HCT116 (cell line): ENCODE results near the gene CIROP. TPM values are rescaled to one million over a fixed set of nuclear protein-coding genes. Genes with fewer than 3 reads are reported as not detected.

Experiments
- ATAC-seq: fragments of 200-7000 bp; cut with Tn5 transposase; 2 replicates; pipeline ENCODE4 v1.9.1; 2020; ENCODE audit warnings: mild to moderate bottlenecking, moderate library complexity
- Bru-seq: library from RNA; stranded (reverse); fragments of 400-500 nt; gene quantifications from one replicate; lab custom pipeline; 2021; lab: Mats Ljungman, UMichigan
- BruChase-seq, 2 experiments: library from RNA; stranded (reverse); fragments of 400-500 nt; gene quantifications; one replicate each; lab custom pipeline; 2021; lab: Mats Ljungman, UMichigan
- BruUV-seq: library from RNA; stranded (reverse); fragments of 400-500 nt; replicated peaks from 2 replicates; lab custom pipeline; 2021; lab: Mats Ljungman, UMichigan
- CTCF ChIA-PET: fragments of 300-600 bp; sonication (Branson Sonifier 250); formaldehyde crosslinking; loops from one replicate; lab custom pipeline; 2021; ENCODE audit warnings: antibody characterized with exemption; lab: Charles Lee
- POLR2A ChIA-PET: fragments of 300-600, 350-600 bp; sonication (Branson Sonifier 250); formaldehyde crosslinking; loops from one replicate; lab custom pipeline; 2021; ENCODE audit warnings: antibody characterized with exemption; lab: Charles Lee
- RAD21 ChIA-PET, 2 experiments: fragments of 300-600 bp; sonication (Branson Sonifier 250); formaldehyde crosslinking; loops; one replicate each; lab custom pipeline; 2023; ENCODE audit warnings: low total read pairs in 2 of 2; ENCODE audit not compliant: uncharacterized antibody in 2 of 2, unreplicated experiment in 2 of 2, low non-redundant PET in 1 of 2; lab: Charles Lee
- DNase-seq: peaks from one replicate; pipeline ENCODE4 v3.0.0-alpha.2; 2010; ENCODE audit warnings: low read depth, low spot score
- H2AFZ ChIP-seq: fragments of 200-600 bp; shearing (Covaris generic), sonication (generic); 2 replicates; pipeline ENCODE4 v1.6.1; 2017; ENCODE audit warnings: low read depth, mixed run types, mixed read lengths, antibody characterized with exemption, low read length; ENCODE audit not compliant: poor library complexity, severe bottlenecking
- H3K27ac ChIP-seq: 2 replicates; pipeline ENCODE4 v1.5.1; 2012; ENCODE audit warnings: low read depth, low read length
- H3K27me3 ChIP-seq: fragments of 200-600 bp; sonication (generic); 2 replicates; pipeline ENCODE4 v1.6.1; 2016; ENCODE audit warnings: mixed run types, low read length, mixed read lengths; ENCODE audit not compliant: insufficient read depth
- H3K36me3 ChIP-seq, 2 experiments: fragments of 200-500 bp in 1 of 2; fragments of 200-600 bp in 1 of 2; sonication (Bioruptor generic) in 1 of 2; sonication (generic) in 1 of 2; 2 replicates each; pipeline versions ENCODE4 v1.5.1 to v1.6.1; 2014 to 2016; ENCODE audit warnings: low read length in 2 of 2, inconsistent platforms in 1 of 2, mixed read lengths in 1 of 2, mixed run types in 1 of 2; ENCODE audit not compliant: insufficient read depth in 2 of 2, control insufficient read depth in 1 of 2
- H3K4me1 ChIP-seq, 2 experiments: fragments of 200-600 bp in 1 of 2; sonication (generic) in 1 of 2; 2 replicates each; pipeline versions ENCODE4 v1.5.1 to v1.6.1; 2012 to 2017; ENCODE audit warnings: low read length in 2 of 2, inconsistent platforms in 1 of 2, mild to moderate bottlenecking in 1 of 2, mixed read lengths in 1 of 2, mixed run types in 1 of 2, moderate library complexity in 1 of 2; ENCODE audit not compliant: insufficient read depth in 2 of 2, control insufficient read depth in 1 of 2
- H3K4me2 ChIP-seq: fragments of 200-600 bp; sonication (generic); 2 replicates; pipeline ENCODE4 v1.6.1; 2017; ENCODE audit warnings: mixed run types, low read length, mixed read lengths
- H3K4me3 ChIP-seq, 2 experiments: fragments of 200-600 bp in 1 of 2; sonication (generic) in 1 of 2; replicated peaks in 1 of 2; 2 replicates each; pipeline ENCODE4 v1.5.1; 2011 to 2016; ENCODE audit warnings: low read length in 2 of 2, control low read depth in 1 of 2, low read depth in 1 of 2, mild to moderate bottlenecking in 1 of 2, mixed read lengths in 1 of 2, mixed run types in 1 of 2
- H3K79me2 ChIP-seq: fragments of 200-600 bp; sonication (generic); 2 replicates; pipeline ENCODE4 v1.6.1; 2017; ENCODE audit warnings: mild to moderate bottlenecking, mixed run types, low read length, moderate library complexity, mixed read lengths; ENCODE audit not compliant: insufficient read depth
- H3K9ac ChIP-seq: fragments of 200-600 bp; sonication (generic); 2 replicates; pipeline ENCODE4 v1.6.1; 2016; ENCODE audit warnings: low read length, mixed read lengths
- H3K9me2 ChIP-seq: fragments of 200-600 bp; sonication (generic), shearing (Covaris generic); 2 replicates; pipeline ENCODE4 v1.6.1; 2017; ENCODE audit warnings: mixed run types, mild to moderate bottlenecking, moderate library complexity; ENCODE audit not compliant: insufficient read depth
- H3K9me3 ChIP-seq, 2 experiments: fragments of 200-500 bp in 1 of 2; fragments of 200-600 bp in 1 of 2; sonication (Bioruptor generic) in 1 of 2; sonication (generic) in 1 of 2; 2 replicates each; pipeline ENCODE4 v1.6.1; 2014 to 2017; ENCODE audit warnings: low read length in 2 of 2, mixed read lengths in 2 of 2, inconsistent platforms in 1 of 2, low read depth in 1 of 2, mild to moderate bottlenecking in 1 of 2, mixed run types in 1 of 2, moderate library complexity in 1 of 2; ENCODE audit not compliant: control insufficient read depth in 1 of 2, insufficient read depth in 1 of 2
- H4K20me1 ChIP-seq: fragments of 200-600 bp; sonication (generic), shearing (Covaris generic); 2 replicates; pipeline ENCODE4 v1.6.1; 2017; ENCODE audit warnings: mixed run types, mild to moderate bottlenecking, moderate library complexity; ENCODE audit not compliant: insufficient read depth
- CBX3 ChIP-seq: IDR thresholded peaks from 2 replicates; pipeline ENCODE4 v1.6.1; 2012; ENCODE audit warnings: low read depth
- CEBPB ChIP-seq: IDR thresholded peaks from 2 replicates; pipeline ENCODE4 v1.6.1; 2012; ENCODE audit warnings: low read depth
- EZH2 ChIP-seq: fragments of 200-600 bp; sonication (generic); IDR thresholded peaks from 2 replicates; pipeline ENCODE4 v1.6.1; 2017; ENCODE audit warnings: antibody characterized with exemption, mixed run types
- JUND ChIP-seq: IDR thresholded peaks from 2 replicates; pipeline ENCODE4 v1.6.1; 2012
- MAX ChIP-seq: IDR thresholded peaks from 2 replicates; pipeline ENCODE4 v1.6.1; 2012
- SRF ChIP-seq: IDR thresholded peaks from 2 replicates; pipeline ENCODE4 v1.6.1; 2012; ENCODE audit warnings: low read depth
- TCF7L2 ChIP-seq: IDR thresholded peaks from 2 replicates; pipeline ENCODE4 v1.7.0; 2011; ENCODE audit warnings: borderline replicate concordance, inconsistent platforms; ENCODE audit not compliant: insufficient read depth, insufficient read length; ENCODE audit errors: extremely low read depth
- YY1 ChIP-seq: IDR thresholded peaks from 2 replicates; pipeline ENCODE4 v1.6.1; 2011; ENCODE audit warnings: low read length, low read depth, moderate library complexity, mild to moderate bottlenecking; ENCODE audit not compliant: insufficient replicate concordance; ENCODE audit errors: extremely low read depth
- ZBTB33 ChIP-seq: IDR thresholded peaks from 2 replicates; pipeline ENCODE4 v1.6.1; 2011; ENCODE audit warnings: mild to moderate bottlenecking, low read length, moderate library complexity; ENCODE audit not compliant: insufficient replicate concordance; ENCODE audit errors: extremely low read depth
- ZFX ChIP-seq: fragments of 450-650 bp; IDR thresholded peaks from 2 replicates; pipeline ENCODE4 v1.6.1; 2017
- ZNF274 ChIP-seq: fragments of 200-500 bp; sonication (Bioruptor generic); IDR thresholded peaks from 2 replicates; pipeline ENCODE4 v1.6.1; 2014; ENCODE audit warnings: mild to moderate bottlenecking, low read depth, low read length, inconsistent platforms
- intact Hi-C: fragments of 100-400 bp; cut with micrococcal nuclease; formaldehyde crosslinking; loops from 2 replicates; pipeline ENCODE4 v1.10.0; 2022
- long read RNA-seq: library from polyadenylated mRNA; unstranded; transcript quantifications from one replicate; pipeline ENCODE4 v2.0.0, GENCODE V29; 2021; ENCODE audit not compliant: unreplicated experiment
- polyA plus RNA-seq: library from polyadenylated mRNA; unstranded; fragments of >200 nt; gene quantifications from 2 replicates; pipeline ENCODE4 v1.2.1, GENCODE V29; 2012; ENCODE audit warnings: missing spikeins
- total RNA-seq: library from RNA; stranded (reverse); gene quantifications from one replicate; pipeline ENCODE4 v1.2.1, GENCODE V29; 2021; ENCODE audit not compliant: unreplicated experiment
- TF ChIP-seq, protein P1 (sequence below), 3 experiments: fragments of 200-600 bp in 1 of 3; sonication (generic) in 1 of 3; IDR thresholded peaks in 2 of 3; conservative IDR thresholded peaks in 1 of 3; 2 replicates each; pipeline ENCODE4 v1.5.1; 2012 to 2017; ENCODE audit warnings: low read depth in 2 of 3, low read length in 2 of 3, antibody characterized with exemption in 1 of 3, borderline replicate concordance in 1 of 3, control low read depth in 1 of 3, mild to moderate bottlenecking in 1 of 3, mixed read lengths in 1 of 3, mixed run types in 1 of 3, moderate library complexity in 1 of 3; ENCODE audit not compliant: insufficient read depth in 1 of 3
- TF ChIP-seq, protein P2 (sequence below): IDR thresholded peaks from 2 replicates; pipeline ENCODE4 v1.6.1; 2012

The CIROP gene
- total RNA-seq (not detected), Bru-seq, nascent RNA (not detected), BruChase-seq, experiment 1, labeled RNA remaining after a 6-hour chase (not detected), BruChase-seq, experiment 2, labeled RNA remaining after a 2-hour chase (not detected)
- not detected in 2 replicates for polyA plus RNA-seq
- long read RNA-seq: 0 reads

DNA sequence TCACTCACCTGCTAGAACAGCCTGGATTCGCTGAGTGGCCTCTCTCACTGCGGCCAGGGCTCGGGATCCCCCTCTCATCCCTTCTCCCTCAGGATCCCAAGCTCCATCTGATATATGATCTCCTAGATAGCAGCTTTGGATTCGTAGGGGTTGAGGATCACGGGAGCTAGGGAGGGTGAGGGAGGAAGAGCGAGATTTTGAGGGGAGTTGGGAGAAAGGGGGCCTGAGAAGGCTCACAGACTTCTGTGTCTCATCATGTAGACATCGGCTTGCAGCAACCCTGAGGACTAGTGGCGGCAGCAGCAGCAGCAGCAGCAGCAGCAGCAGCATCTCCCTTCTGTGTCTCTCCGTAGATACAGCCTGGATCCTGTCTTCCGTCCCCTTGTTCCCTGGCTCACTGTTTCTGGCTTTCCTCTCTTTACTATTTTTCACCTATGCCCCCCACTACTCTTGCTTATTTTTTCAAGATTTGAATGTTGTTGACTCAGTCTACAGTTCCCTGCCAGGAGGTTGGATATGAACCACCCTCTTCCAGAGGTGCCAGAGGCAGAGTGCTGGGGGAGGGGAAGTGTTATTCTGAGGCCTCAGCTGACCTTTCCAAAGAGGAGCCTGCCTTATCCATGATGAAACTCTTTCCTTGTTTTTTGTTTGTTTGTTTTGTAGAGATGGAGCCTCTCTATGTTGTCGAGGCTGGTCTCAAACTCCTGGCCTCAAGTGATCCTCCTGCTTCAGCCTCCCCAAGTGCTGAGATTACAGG lies at the start of gene CIROP:
Gene CIROP, minus strand, starts transcription at position 399 of the 757 bp plus-strand sequence. Its CDS starts 69 bp downstream, at position 330.
- H3K27me3 ChIP-seq: no peaks in the 10 kb centered on the region; the same call in 1 of the 2 replicates
- no peak within 1 kb of the TSS for H3K4me3 ChIP-seq
- no peaks in the 10 kb centered on the region for H3K9me2 ChIP-seq
- H3K27ac ChIP-seq: no peak within 1 kb of the TSS
- CTCF ChIA-PET: interaction anchor here (0.9 to 1.1 kb wide), 2 partner anchors 15 to 36 kb away, joined by 3 read pairs; no protein-coding TSS in a partner anchor
- BruUV-seq: no TSS peak
- H3K79me2 ChIP-seq: no peaks in the 10 kb centered on the region
- no peaks in the 10 kb centered on the region for H4K20me1 ChIP-seq
- RAD21 ChIA-PET: no interaction called here
- intact Hi-C loops: no loop called here
- POLR2A ChIA-PET: interaction anchor here (1.5 kb wide), 1 partner anchor 10 kb away, joined by 7 read pairs; the partner anchor contains the start of genes ACIN1 and C14orf119
- no peaks in the 10 kb centered on the region for H3K4me1 ChIP-seq
- DNase-seq: no peak
- no peak for ATAC-seq
- TF ChIP-seq TCF7L2 (no peak), CEBPB (no peak), SRF (no peak), EZH2 (no peak), CBX3 (no peak), ZFX (no peak), ZBTB33 (no peak), JUND (no peak), ZNF274 (no peak), YY1 (no peak), MAX (no peak)
- TF ChIP-seq, protein P1, sequence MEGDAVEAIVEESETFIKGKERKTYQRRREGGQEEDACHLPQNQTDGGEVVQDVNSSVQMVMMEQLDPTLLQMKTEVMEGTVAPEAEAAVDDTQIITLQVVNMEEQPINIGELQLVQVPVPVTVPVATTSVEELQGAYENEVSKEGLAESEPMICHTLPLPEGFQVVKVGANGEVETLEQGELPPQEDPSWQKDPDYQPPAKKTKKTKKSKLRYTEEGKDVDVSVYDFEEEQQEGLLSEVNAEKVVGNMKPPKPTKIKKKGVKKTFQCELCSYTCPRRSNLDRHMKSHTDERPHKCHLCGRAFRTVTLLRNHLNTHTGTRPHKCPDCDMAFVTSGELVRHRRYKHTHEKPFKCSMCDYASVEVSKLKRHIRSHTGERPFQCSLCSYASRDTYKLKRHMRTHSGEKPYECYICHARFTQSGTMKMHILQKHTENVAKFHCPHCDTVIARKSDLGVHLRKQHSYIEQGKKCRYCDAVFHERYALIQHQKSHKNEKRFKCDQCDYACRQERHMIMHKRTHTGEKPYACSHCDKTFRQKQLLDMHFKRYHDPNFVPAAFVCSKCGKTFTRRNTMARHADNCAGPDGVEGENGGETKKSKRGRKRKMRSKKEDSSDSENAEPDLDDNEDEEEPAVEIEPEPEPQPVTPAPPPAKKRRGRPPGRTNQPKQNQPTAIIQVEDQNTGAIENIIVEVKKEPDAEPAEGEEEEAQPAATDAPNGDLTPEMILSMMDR (IDR thresholded peaks at IDR 0.05 in 2 of 3, conservative IDR thresholded peaks at IDR 0.05 in 1 of 3; ENCODE audit: borderline replicate concordance in 1 of 3, insufficient read depth in 1 of 3, low read depth in 2 of 3, low read length in 2 of 3): no peak
- TF ChIP-seq, protein P2, sequence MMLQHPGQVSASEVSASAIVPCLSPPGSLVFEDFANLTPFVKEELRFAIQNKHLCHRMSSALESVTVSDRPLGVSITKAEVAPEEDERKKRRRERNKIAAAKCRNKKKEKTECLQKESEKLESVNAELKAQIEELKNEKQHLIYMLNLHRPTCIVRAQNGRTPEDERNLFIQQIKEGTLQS: no peak
- TF ChIP-seq, all 23 proteins: peak for 0
- Histone ChIP-seq H3K4me2 (no peak within 1 kb of the TSS), H3K9ac (no peak within 1 kb of the TSS), H3K36me3 (no peaks in the 10 kb centered on the region), H2AFZ (no peak within 1 kb of the TSS), H3K9me3 (no peaks in the 10 kb centered on the region)
